Nephron (organoid): ENCODE results near the gene CACHD1.

ENCODE experiments used
- H3K27ac Mint-ChIP-seq, 3 experiments: 2 replicates each; pipeline ENCODE4 v1.8.0; 2020; ENCODE audit warnings: mixed read lengths in 3 of 3, mild to moderate bottlenecking in 2 of 3, moderate library complexity in 1 of 3
- H3K27me3 Mint-ChIP-seq: 2 replicates; pipeline ENCODE4 v1.8.0; 2021; ENCODE audit warnings: low read depth, mild to moderate bottlenecking, moderate library complexity, mixed read lengths
- H3K36me3 Mint-ChIP-seq: 2 replicates; pipeline ENCODE4 v1.8.0; 2020; ENCODE audit warnings: low read depth, mixed read lengths
- H3K4me1 Mint-ChIP-seq: 2 replicates; pipeline ENCODE4 v1.8.0; 2020; ENCODE audit warnings: mixed read lengths
- H3K4me3 Mint-ChIP-seq, 3 experiments: 2 replicates each; pipeline ENCODE4 v1.8.0; 2020; ENCODE audit warnings: mild to moderate bottlenecking in 3 of 3, mixed read lengths in 3 of 3, moderate library complexity in 2 of 3
- H3K9me3 Mint-ChIP-seq: 2 replicates; pipeline ENCODE4 v1.8.0; 2020; ENCODE audit warnings: mixed read lengths
- TF ChIP-seq, protein P1 (sequence below), 3 experiments: fragments of 200-600 bp; sonication (generic); IDR thresholded peaks; one replicate each; pipeline ENCODE4 v1.5.0; 2021; ENCODE audit warnings: antibody characterized with exemption in 3 of 3; ENCODE audit not compliant: unreplicated experiment in 3 of 3

The CACHD1 gene

DNA sequence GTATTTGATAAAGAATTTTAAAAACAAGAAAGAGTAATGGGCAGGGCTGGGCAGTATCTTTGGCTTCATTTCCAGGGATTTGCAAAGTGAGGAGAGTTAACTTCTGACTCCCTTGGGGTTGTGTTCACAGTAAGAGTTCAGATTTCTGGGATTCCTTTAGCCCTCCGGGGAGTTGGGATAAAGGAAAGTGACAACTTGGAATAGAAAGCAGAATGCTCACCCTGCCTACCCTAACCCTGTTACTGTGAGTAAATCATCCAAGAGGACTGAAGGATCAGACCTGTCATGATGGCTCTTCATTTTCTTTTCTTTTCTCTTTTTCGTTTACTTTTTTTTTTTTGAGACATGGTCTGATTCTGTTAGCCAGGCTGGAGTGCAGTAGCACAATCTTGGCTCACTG is 76.1 kb downstream of the CACHD1 start:
- Mint-ChIP-seq H3K27ac (peak overlapping the region; percentile 37 to 64 (median 53)), H3K27me3 (no peaks in the 10 kb centered on the region), H3K9me3 (no peaks in the 10 kb centered on the region), H3K4me1 (peaks cover 71% of the 10 kb centered on the region), H3K36me3 (no peaks in the 10 kb centered on the region), H3K4me3 (no peak overlapping the region)
- TF ChIP-seq, protein P1, sequence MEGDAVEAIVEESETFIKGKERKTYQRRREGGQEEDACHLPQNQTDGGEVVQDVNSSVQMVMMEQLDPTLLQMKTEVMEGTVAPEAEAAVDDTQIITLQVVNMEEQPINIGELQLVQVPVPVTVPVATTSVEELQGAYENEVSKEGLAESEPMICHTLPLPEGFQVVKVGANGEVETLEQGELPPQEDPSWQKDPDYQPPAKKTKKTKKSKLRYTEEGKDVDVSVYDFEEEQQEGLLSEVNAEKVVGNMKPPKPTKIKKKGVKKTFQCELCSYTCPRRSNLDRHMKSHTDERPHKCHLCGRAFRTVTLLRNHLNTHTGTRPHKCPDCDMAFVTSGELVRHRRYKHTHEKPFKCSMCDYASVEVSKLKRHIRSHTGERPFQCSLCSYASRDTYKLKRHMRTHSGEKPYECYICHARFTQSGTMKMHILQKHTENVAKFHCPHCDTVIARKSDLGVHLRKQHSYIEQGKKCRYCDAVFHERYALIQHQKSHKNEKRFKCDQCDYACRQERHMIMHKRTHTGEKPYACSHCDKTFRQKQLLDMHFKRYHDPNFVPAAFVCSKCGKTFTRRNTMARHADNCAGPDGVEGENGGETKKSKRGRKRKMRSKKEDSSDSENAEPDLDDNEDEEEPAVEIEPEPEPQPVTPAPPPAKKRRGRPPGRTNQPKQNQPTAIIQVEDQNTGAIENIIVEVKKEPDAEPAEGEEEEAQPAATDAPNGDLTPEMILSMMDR (IDR thresholded peaks at IDR 0.05; ENCODE audit: unreplicated experiment in 3 of 3) = no peak

DNA sequence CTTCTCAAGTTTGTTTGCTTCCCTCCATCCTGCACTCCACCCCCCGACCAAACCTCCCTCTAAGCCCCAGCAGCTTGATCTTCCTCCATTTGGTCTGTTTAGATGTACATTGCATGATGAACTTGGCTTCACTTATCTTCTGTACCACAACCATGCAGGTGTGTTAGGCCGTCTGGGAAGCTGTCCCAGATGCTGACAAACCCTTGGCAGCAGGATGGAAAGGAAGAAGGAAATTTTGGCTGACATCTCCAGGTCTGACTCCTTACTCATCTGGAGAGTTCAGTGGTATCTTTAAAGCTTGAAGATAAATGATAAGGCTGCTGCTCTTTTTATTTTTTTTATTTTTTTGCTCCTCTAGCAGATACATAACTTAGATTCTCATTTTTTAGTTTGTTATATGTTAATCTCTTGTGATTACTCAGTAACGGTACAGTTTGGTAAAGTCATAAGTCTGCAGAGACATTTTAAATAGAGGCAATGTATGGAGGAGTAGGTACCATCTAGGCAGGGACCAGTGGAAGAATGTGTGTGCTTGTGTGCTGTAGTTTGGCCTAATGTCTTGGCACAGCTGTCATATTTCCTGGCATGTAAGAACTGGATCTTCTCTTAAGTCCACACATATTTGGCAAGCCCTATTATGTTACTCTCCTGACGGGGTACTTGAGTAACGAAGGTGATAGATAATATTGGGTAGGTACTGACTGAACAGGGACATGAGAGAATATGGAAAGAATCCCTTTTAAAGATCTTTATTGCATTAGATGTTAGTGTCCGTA is 79.7 kb downstream of the CACHD1 start:
- TF ChIP-seq, protein P1 (IDR thresholded peaks at IDR 0.05; ENCODE audit: unreplicated experiment in 3 of 3) = no peak
- Mint-ChIP-seq H3K36me3 (peaks cover 18% of the 10 kb centered on the region), H3K9me3 (no peaks in the 10 kb centered on the region), H3K27me3 (no peaks in the 10 kb centered on the region), H3K4me1 (peaks cover 69% of the 10 kb centered on the region), H3K27ac (peak overlapping the region; percentile 34 to 78 (median 75)), H3K4me3 (peak overlapping the region in 1 of 3 experiments; percentile 42)

DNA sequence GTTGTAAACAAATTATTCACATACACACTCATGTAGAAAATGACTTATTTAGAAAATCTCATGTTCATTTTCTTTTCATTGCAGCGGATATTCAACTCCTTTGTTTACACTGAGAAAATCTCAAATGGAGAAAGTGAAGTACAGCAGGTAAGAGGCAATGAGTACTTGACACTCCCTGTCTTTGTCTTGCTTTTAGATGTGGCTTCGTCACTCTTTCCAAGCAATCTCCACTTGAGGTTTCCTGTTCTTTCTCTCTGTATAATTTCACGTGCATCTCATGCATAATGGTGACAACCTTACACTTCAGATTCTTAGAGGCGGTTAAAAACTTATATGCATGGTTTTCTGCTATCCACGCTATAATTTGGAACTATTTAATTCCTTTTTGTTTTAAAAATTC is 80.6 kb downstream of the CACHD1 start:
- Mint-ChIP-seq H3K27me3 (no peaks in the 10 kb centered on the region), H3K36me3 (peaks cover 27% of the 10 kb centered on the region), H3K4me1 (peaks cover 61% of the 10 kb centered on the region), H3K9me3 (no peaks in the 10 kb centered on the region), H3K4me3 (no peak overlapping the region), H3K27ac (peak overlapping the region; percentile 57 to 80 (median 75))
- TF ChIP-seq, protein P1 (IDR thresholded peaks at IDR 0.05; ENCODE audit: unreplicated experiment in 3 of 3) = no peak

DNA sequence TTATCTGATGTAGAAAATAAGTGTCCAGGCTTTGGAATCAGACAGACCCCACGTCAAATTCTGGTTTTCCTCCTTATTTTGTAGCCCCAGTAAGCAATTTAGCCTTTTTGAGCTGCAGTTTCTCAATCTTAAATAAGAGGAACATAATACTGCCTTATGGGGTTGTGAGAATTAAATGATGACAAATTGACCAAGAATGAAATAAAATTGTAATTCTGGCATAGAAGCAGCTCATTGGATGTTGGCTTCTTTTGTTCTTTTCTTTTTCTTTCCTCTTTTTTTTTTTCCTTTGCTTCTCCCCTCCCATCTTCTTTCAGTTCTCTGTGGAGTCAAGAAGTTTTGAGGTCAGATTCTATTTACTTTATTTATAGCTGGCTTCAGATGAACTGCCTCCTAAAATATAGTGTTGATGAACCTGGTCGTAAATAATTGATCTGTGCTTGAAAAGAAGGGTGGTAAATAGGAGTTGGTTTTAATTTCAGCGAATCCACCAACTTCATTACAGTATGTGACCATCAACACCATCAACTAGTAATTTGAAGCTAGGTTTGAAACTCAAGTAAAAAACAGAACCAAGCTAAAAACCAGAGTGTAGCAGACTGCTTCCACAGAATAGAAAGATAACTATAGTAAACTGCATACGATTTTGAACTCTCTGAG is 81.1 kb downstream of the CACHD1 start:
- TF ChIP-seq, protein P1 (IDR thresholded peaks at IDR 0.05; ENCODE audit: unreplicated experiment in 3 of 3) = no peak
- Mint-ChIP-seq H3K4me1 (peaks cover 55% of the 10 kb centered on the region), H3K27me3 (no peaks in the 10 kb centered on the region), H3K36me3 (peaks cover 33% of the 10 kb centered on the region), H3K27ac (peak overlapping the region; percentile 69 to 87 (median 80)), H3K4me3 (no peak overlapping the region), H3K9me3 (no peaks in the 10 kb centered on the region)

DNA sequence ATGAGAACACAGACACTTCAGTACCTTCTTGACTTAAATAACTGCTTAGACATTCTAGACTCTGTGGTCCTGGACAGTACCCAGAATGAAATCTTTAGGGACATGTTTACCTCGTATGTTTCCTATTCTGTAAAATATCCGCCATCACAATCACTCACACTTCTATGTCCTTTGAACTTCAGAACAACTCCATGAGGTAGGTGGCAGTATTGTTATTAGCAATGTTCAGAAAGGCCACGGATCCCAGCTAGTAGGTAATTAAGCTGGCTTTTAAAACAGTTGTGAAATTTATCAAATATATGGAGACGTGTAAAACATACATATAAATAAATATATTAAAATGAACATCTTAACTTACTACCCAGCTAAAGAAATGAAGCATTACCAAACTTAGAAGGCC is 83.4 kb downstream of the CACHD1 start:
- Mint-ChIP-seq H3K4me1 (peaks cover 41% of the 10 kb centered on the region), H3K27me3 (no peaks in the 10 kb centered on the region), H3K36me3 (peaks cover 55% of the 10 kb centered on the region), H3K9me3 (peaks cover 4% of the 10 kb centered on the region), H3K4me3 (no peak overlapping the region), H3K27ac (peak overlapping the region; percentile 11 to 68 (median 45))
- TF ChIP-seq, protein P1 (IDR thresholded peaks at IDR 0.05; ENCODE audit: unreplicated experiment in 3 of 3) = no peak
